Sigmoid colon (tissue), 4 donors: ENCODE results near the gene UNC119B.

Source experiments
- CTCF ChIP-seq, 4 experiments: fragments of 450-650 bp in 3 of 4; fragments of 200-600 bp in 1 of 4; IDR thresholded peaks; one replicate each; pipeline ENCODE4 v1.5.1; 2016 to 2019; ENCODE audit warnings: antibody characterized with exemption in 4 of 4, mild to moderate bottlenecking in 3 of 4, moderate library complexity in 2 of 4
- POLR2AphosphoS5 ChIP-seq, 4 donors: sonication (generic); formaldehyde crosslinking; IDR thresholded peaks; one replicate each; pipeline ENCODE4 v1.6.1; 2017; ENCODE audit warnings: antibody characterized with exemption in 4 of 4

GRCh38 chr12:120684523-120684932 is 25.7 kb upstream of the UNC119B start:
- TF ChIP-seq CTCF (IDR thresholded peaks at IDR 0.05), result no peak
- TF ChIP-seq POLR2AphosphoS5 (IDR thresholded peaks at IDR 0.05), result no peak
